SK-N-SH (cell line): Measurements from ENCODE around the gene SLC45A3. TPM values are rescaled to one million over a fixed set of nuclear protein-coding genes. Genes with fewer than 3 reads are reported as not detected.

Source experiments
- CTCF ChIA-PET: fragments of 300-600, 350-600 bp; formaldehyde crosslinking; extraction: SDS; loops from one replicate; lab custom pipeline; 2021; lab: Yijun Ruan, JAX
- POLR2A ChIA-PET: fragments of 350-600 bp; sonication (Branson Sonifier 250); formaldehyde crosslinking; extraction: SDS; loops from one replicate; lab custom pipeline; 2020; ENCODE audit warnings: antibody characterized with exemption, inconsistent platforms; lab: Yijun Ruan, JAX
- DNase-seq: peaks from one replicate; pipeline ENCODE4 v3.0.0; 2012
- H2AFZ ChIP-seq: fragments of 200-600 bp; sonication (generic); 2 replicates; pipeline ENCODE4 v1.8.1; 2016; ENCODE audit warnings: antibody characterized with exemption, mild to moderate bottlenecking, low read depth
- H3F3A ChIP-seq: fragments of 200-600 bp; sonication (generic); replicated peaks from 2 replicates; pipeline ENCODE3; 2016; ENCODE audit warnings: antibody characterized with exemption, mild to moderate bottlenecking; ENCODE audit not compliant: insufficient read depth
- H3K27ac ChIP-seq, 2 experiments: fragments of 200-500 bp in 1 of 2; fragments of 200-600 bp in 1 of 2; sonication (Bioruptor generic) in 1 of 2; sonication (generic), shearing (Covaris generic) in 1 of 2; 2 replicates each; pipeline versions ENCODE4 v1.5.1 to v1.6.1; 2014 to 2016; ENCODE audit warnings: low read depth in 2 of 2, inconsistent platforms in 1 of 2, low read length in 1 of 2, mild to moderate bottlenecking in 1 of 2, mixed read lengths in 1 of 2
- H3K27me3 ChIP-seq: fragments of 200-600 bp; sonication (generic), shearing (Covaris generic); 2 replicates; pipeline ENCODE4 v1.6.1; 2016; ENCODE audit warnings: mixed run types; ENCODE audit not compliant: insufficient read depth
- H3K36me3 ChIP-seq, 2 experiments: fragments of 200-500 bp in 1 of 2; fragments of 200-600 bp in 1 of 2; sonication (Bioruptor generic) in 1 of 2; sonication (generic) in 1 of 2; replicated peaks in 1 of 2; 2 replicates each; pipeline versions ENCODE3 to v1.5.1; 2014 to 2016; ENCODE audit warnings: low read length in 1 of 2, mild to moderate bottlenecking in 1 of 2; ENCODE audit not compliant: insufficient read depth in 2 of 2, control insufficient read depth in 1 of 2
- H3K4me1 ChIP-seq, 2 experiments: fragments of 200-500 bp in 1 of 2; fragments of 200-600 bp in 1 of 2; sonication (Bioruptor generic) in 1 of 2; sonication (generic), shearing (Covaris generic) in 1 of 2; 2 replicates each; pipeline versions ENCODE4 v1.5.1 to v1.6.1; 2014 to 2016; ENCODE audit warnings: low read depth in 1 of 2, low read length in 1 of 2, mixed run types in 1 of 2; ENCODE audit not compliant: insufficient read depth in 2 of 2, control insufficient read depth in 1 of 2
- H3K4me2 ChIP-seq: fragments of 200-600 bp; sonication (generic), shearing (Covaris generic); 2 replicates; pipeline ENCODE4 v1.6.1; 2017; ENCODE audit warnings: mixed run types
- H3K4me3 ChIP-seq, 2 experiments: fragments of 200-500 bp in 1 of 2; fragments of 200-600 bp in 1 of 2; sonication (Bioruptor generic) in 1 of 2; sonication (generic), shearing (Covaris generic) in 1 of 2; 2 replicates each; pipeline versions ENCODE4 v1.5.1 to v1.8.1; 2014 to 2016; ENCODE audit warnings: low read depth in 2 of 2, inconsistent platforms in 1 of 2, low read length in 1 of 2, mild to moderate bottlenecking in 1 of 2, mixed read lengths in 1 of 2, moderate library complexity in 1 of 2
- H3K79me2 ChIP-seq: fragments of 200-600 bp; sonication (generic); 2 replicates; pipeline ENCODE4 v1.8.1; 2017; ENCODE audit warnings: mild to moderate bottlenecking; ENCODE audit not compliant: insufficient read depth
- H3K9ac ChIP-seq: fragments of 200-600 bp; sonication (generic); 2 replicates; pipeline ENCODE4 v1.6.1; 2017; ENCODE audit warnings: mixed run types
- H3K9me2 ChIP-seq: fragments of 200-600 bp; sonication (generic); 2 replicates; pipeline ENCODE4 v1.6.1; 2017; ENCODE audit warnings: mixed run types
- H3K9me3 ChIP-seq: fragments of 200-600 bp; sonication (generic); 2 replicates; pipeline ENCODE4 v1.6.1; 2017; ENCODE audit warnings: mixed run types, mild to moderate bottlenecking, moderate library complexity
- H4K20me1 ChIP-seq: fragments of 200-600 bp; sonication (generic); 2 replicates; pipeline ENCODE4 v1.6.1; 2017; ENCODE audit warnings: mild to moderate bottlenecking, mixed run types; ENCODE audit not compliant: insufficient read depth
- ELF1 ChIP-seq: IDR thresholded peaks from 2 replicates; pipeline ENCODE4 v1.4.0; 2012
- EZH2phosphoT487 ChIP-seq: fragments of 200-600 bp; sonication (generic); IDR thresholded peaks from 2 replicates; pipeline ENCODE4 v1.6.1; 2017; ENCODE audit warnings: low read depth, mixed run types, mild to moderate bottlenecking, antibody characterized with exemption, moderate library complexity, borderline replicate concordance
- FOSL2 ChIP-seq: IDR thresholded peaks from 2 replicates; pipeline ENCODE4 v1.4.0; 2012; ENCODE audit warnings: low read depth, mild to moderate bottlenecking, moderate library complexity, borderline replicate concordance
- GATA2 ChIP-seq: sonication (generic); formaldehyde crosslinking; IDR thresholded peaks from 2 replicates; pipeline ENCODE4 v1.5.0; 2020; ENCODE audit warnings: mild to moderate bottlenecking, missing genetic modification reagents
- IRF3 ChIP-seq: fragments of 150-350 bp; IDR thresholded peaks from 2 replicates; pipeline ENCODE4 v1.6.1; 2016; ENCODE audit warnings: mild to moderate bottlenecking, low read depth, low read length
- JUND ChIP-seq: IDR thresholded peaks from 2 replicates; pipeline ENCODE4 v1.4.0; 2012
- MEF2A ChIP-seq: IDR thresholded peaks from 2 replicates; pipeline ENCODE4 v1.4.0; 2012; ENCODE audit warnings: low read depth, borderline replicate concordance
- MXI1 ChIP-seq: IDR thresholded peaks from 2 replicates; pipeline ENCODE4 v1.6.1; 2012; ENCODE audit warnings: mild to moderate bottlenecking, low read depth, low read length, improper control_type of control experiment
- NRF1 ChIP-seq: IDR thresholded peaks from 2 replicates; pipeline ENCODE4 v1.6.1; 2012; ENCODE audit warnings: low read depth, mild to moderate bottlenecking, low read length
- POLR2AphosphoS5 ChIP-seq: IDR thresholded peaks from 2 replicates; pipeline ENCODE4 v1.6.1; 2012; ENCODE audit warnings: low read depth, low read length
- RAD21 ChIP-seq: IDR thresholded peaks from 2 replicates; pipeline ENCODE4 v1.6.1; 2012; ENCODE audit warnings: mild to moderate bottlenecking, low read length
- RCOR1 ChIP-seq: fragments of 150-350 bp; IDR thresholded peaks from 2 replicates; pipeline ENCODE4 v1.6.1; 2017; ENCODE audit warnings: antibody characterized with exemption, low read length
- RFX5 ChIP-seq: IDR thresholded peaks from 2 replicates; pipeline ENCODE4 v1.6.1; 2012; ENCODE audit warnings: mild to moderate bottlenecking, improper control_type of control experiment, low read length
- RXRA ChIP-seq: IDR thresholded peaks from 2 replicates; pipeline ENCODE4 v1.4.0; 2012; ENCODE audit warnings: low read depth, mild to moderate bottlenecking, borderline replicate concordance
- SMC3 ChIP-seq: IDR thresholded peaks from 2 replicates; pipeline ENCODE4 v1.6.1; 2012; ENCODE audit warnings: low read depth, low read length, improper control_type of control experiment
- USF1 ChIP-seq: IDR thresholded peaks from 2 replicates; pipeline ENCODE4 v1.4.0; 2012; ENCODE audit warnings: low read depth, borderline replicate concordance
- WGBS: methylation state at CpG from one replicate; pipeline ENCODE4 v1.1.6; 2017; ENCODE audit warnings: low lambda C conversion rate; 5-methylcytosine and 5-hydroxymethylcytosine counted together
- polyA plus RNA-seq, 3 experiments: library from polyadenylated mRNA; depleted of rRNA; stranded (reverse); fragments of >200 nt; gene quantifications; 2 replicates each; pipeline ENCODE4 v1.2.3, GENCODE V29; 2012
- TF ChIP-seq, protein P1 (sequence below): fragments of 150-350 bp; IDR thresholded peaks from 2 replicates; pipeline ENCODE4 v1.6.1; 2017; ENCODE audit warnings: antibody characterized with exemption, low read length, low read depth, borderline replicate concordance
- TF ChIP-seq, protein P2 (sequence below): fragments of 200-600 bp; sonication (generic); IDR thresholded peaks from 2 replicates; pipeline ENCODE4 v1.6.1; 2017; ENCODE audit warnings: antibody characterized with exemption, mild to moderate bottlenecking, moderate library complexity

Gene SLC45A3
- polyA plus RNA-seq, 1 of the 3 experiments (the other 2 are of a cell fraction) = 4.6 TPM

DNA sequence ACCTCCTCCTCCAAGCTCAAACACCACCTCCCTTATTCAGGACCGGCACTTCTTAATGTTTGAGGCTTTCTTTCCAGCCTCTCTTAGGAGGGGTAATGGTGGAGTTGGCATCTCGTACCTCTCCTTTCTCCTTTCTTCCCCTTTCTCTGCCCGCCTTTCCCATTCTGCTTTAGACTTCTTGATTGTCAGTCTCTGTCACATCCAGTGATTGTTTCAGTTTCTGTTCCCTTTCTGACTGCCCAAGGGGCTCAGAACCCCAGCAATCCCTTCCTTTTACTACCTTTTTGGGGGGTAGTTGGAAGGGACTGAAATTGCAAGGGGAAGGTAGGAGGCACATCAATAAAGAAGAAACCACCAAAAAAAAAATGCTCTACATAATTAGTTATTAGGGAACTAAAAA, 54.1 kb downstream of the SLC45A3 start:
- Histone ChIP-seq H3K4me2 (no peak overlapping the region), H3K4me3 (no peak overlapping the region), H3F3A (peaks cover 8% of the 10 kb centered on the region), H3K9me3 (no peaks in the 10 kb centered on the region), H3K9me2 (no peaks in the 10 kb centered on the region), H3K27ac (no peak overlapping the region), H3K79me2 (peaks cover 96% of the 10 kb centered on the region), H4K20me1 (no peaks in the 10 kb centered on the region), H2AFZ (no peak overlapping the region), H3K4me1 (peaks cover 0 to 12% of the 10 kb centered on the region in 2 experiments; a peak in 2 of 4 replicates), H3K27me3 (no peaks in the 10 kb centered on the region), H3K36me3 (peaks cover 7 to 14% of the 10 kb centered on the region in 2 experiments), H3K9ac (no peak overlapping the region)
- POLR2A ChIA-PET = no interaction called here
- WGBS = 97% methylated on average over 3 of the region's 3 CpGs
- DNase-seq = no peak
- CTCF ChIA-PET = interaction anchor here (0.9 kb wide), 1 partner anchor 102 kb away, joined by 3 read pairs; no protein-coding TSS in a partner anchor
- no peak for TF ChIP-seq RFX5
- TF ChIP-seq SMC3 = no peak
- no peak for TF ChIP-seq ELF1
- TF ChIP-seq, protein P1, sequence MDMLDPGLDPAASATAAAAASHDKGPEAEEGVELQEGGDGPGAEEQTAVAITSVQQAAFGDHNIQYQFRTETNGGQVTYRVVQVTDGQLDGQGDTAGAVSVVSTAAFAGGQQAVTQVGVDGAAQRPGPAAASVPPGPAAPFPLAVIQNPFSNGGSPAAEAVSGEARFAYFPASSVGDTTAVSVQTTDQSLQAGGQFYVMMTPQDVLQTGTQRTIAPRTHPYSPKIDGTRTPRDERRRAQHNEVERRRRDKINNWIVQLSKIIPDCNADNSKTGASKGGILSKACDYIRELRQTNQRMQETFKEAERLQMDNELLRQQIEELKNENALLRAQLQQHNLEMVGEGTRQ = no peak
- no peak for TF ChIP-seq RCOR1
- no peak for TF ChIP-seq USF1
- no peak for TF ChIP-seq MEF2A
- TF ChIP-seq IRF3 = no peak

- H3K9me2 ChIP-seq = no peaks in the 10 kb centered on the region
- peaks cover 23 to 33% of the 10 kb centered on the region in 2 experiments for H3K36me3 ChIP-seq
- no peak overlapping the region for H3K4me2 ChIP-seq
- H3K9ac ChIP-seq = no peak overlapping the region
- no peak overlapping the region for H2AFZ ChIP-seq
- H3K27ac ChIP-seq = no peak overlapping the region
- peaks cover 0 to 6% of the 10 kb centered on the region in 2 experiments; a peak in 1 of 4 replicates for H3K4me1 ChIP-seq
- ChIA-PET POLR2A (interaction anchor here (1.4 kb wide), 1 partner anchor 8 kb away, joined by 4 read pairs; the partner anchor contains the start of gene ELK4), CTCF (interaction anchor here (1.0 to 2.3 kb wide), 6 partner anchors 8 to 95 kb away, joined by 3 to 14 read pairs (median 8); partner anchors contain the start of gene ELK4)
- DNase-seq = no peak
- no peaks in the 10 kb centered on the region for H3F3A ChIP-seq
- peaks cover 84% of the 10 kb centered on the region for H3K79me2 ChIP-seq
- H3K4me3 ChIP-seq = no peak overlapping the region
- H4K20me1 ChIP-seq = no peaks in the 10 kb centered on the region
- no peaks in the 10 kb centered on the region for H3K27me3 ChIP-seq
- H3K9me3 ChIP-seq = no peaks in the 10 kb centered on the region
- 99% methylated on average over 4 of the region's 4 CpGs for WGBS
- TF ChIP-seq SMC3 = no peak
- no peak for TF ChIP-seq RXRA
- no peak for TF ChIP-seq USF1
- no peak for TF ChIP-seq MXI1
- TF ChIP-seq FOSL2 = no peak
- TF ChIP-seq, protein P2, sequence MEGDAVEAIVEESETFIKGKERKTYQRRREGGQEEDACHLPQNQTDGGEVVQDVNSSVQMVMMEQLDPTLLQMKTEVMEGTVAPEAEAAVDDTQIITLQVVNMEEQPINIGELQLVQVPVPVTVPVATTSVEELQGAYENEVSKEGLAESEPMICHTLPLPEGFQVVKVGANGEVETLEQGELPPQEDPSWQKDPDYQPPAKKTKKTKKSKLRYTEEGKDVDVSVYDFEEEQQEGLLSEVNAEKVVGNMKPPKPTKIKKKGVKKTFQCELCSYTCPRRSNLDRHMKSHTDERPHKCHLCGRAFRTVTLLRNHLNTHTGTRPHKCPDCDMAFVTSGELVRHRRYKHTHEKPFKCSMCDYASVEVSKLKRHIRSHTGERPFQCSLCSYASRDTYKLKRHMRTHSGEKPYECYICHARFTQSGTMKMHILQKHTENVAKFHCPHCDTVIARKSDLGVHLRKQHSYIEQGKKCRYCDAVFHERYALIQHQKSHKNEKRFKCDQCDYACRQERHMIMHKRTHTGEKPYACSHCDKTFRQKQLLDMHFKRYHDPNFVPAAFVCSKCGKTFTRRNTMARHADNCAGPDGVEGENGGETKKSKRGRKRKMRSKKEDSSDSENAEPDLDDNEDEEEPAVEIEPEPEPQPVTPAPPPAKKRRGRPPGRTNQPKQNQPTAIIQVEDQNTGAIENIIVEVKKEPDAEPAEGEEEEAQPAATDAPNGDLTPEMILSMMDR = no peak
- TF ChIP-seq NRF1 = no peak
- TF ChIP-seq IRF3 = no peak
- no peak for TF ChIP-seq GATA2 (CRISPR knock-in tag)
- TF ChIP-seq JUND = no peak
- TF ChIP-seq EZH2phosphoT487 = no peak
- no peak for TF ChIP-seq RAD21
- no peak for TF ChIP-seq POLR2AphosphoS5
Observed at GRCh38 chr1:205623646-205624045, 56.7 kb downstream of the SLC45A3 start.
